H1 (cell line): ENCODE results near the gene DIAPH2. TPM values are rescaled to one million over a fixed set of nuclear protein-coding genes. Genes with fewer than 3 reads are reported as not detected.

Experiments
- CTCF ChIA-PET: fragments of 300-600 bp; sonication (Branson Sonifier 250); formaldehyde crosslinking; loops from one replicate; lab custom pipeline; 2021; ENCODE audit not compliant: partially characterized antibody; lab: Charles Lee
- POLR2A ChIA-PET: fragments of 300-600 bp; sonication (Branson Sonifier 250); formaldehyde crosslinking; loops from one replicate; lab custom pipeline; 2021; ENCODE audit warnings: inconsistent platforms; ENCODE audit not compliant: partially characterized antibody; lab: Charles Lee
- DNase-seq, 2 experiments: peaks; one replicate each; pipeline versions ENCODE4 v3.0.0 to v3.0.0-alpha.2; 2010 to 2022; ENCODE audit warnings: low spot score in 2 of 2, low read depth in 1 of 2, mixed read lengths in 1 of 2
- FAIRE-seq: peaks from 2 replicates; lab custom pipeline; 2011; peaks lifted over from hg19 to GRCh38; lab: Jason Lieb, UNC
- H2AFZ ChIP-seq: 2 replicates; pipeline ENCODE4 v1.8.1; 2012; ENCODE audit warnings: low read length, inconsistent platforms
- H2AK5ac ChIP-seq: 2 replicates; pipeline ENCODE4 v1.6.1; 2013; ENCODE audit warnings: low read depth, low read length
- H2BK120ac ChIP-seq: replicated peaks from 2 replicates; pipeline ENCODE3; 2013; ENCODE audit warnings: low read depth, low read length, inconsistent platforms
- H2BK12ac ChIP-seq: 2 replicates; pipeline ENCODE4 v1.6.1; 2013; ENCODE audit warnings: low read depth, low read length
- H2BK15ac ChIP-seq: 2 replicates; pipeline ENCODE4 v1.6.1; 2013; ENCODE audit warnings: low read length
- H2BK20ac ChIP-seq: 2 replicates; pipeline ENCODE4 v1.6.1; 2013; ENCODE audit warnings: low read length
- H2BK5ac ChIP-seq: 2 replicates; pipeline ENCODE4 v1.6.1; 2013; ENCODE audit warnings: low read depth, low read length
- H3K14ac ChIP-seq: 2 replicates; pipeline ENCODE4 v1.6.1; 2013; ENCODE audit warnings: inconsistent platforms; ENCODE audit not compliant: insufficient read length
- H3K18ac ChIP-seq: 2 replicates; pipeline ENCODE4 v1.6.1; 2013; ENCODE audit warnings: low read length; ENCODE audit errors: extremely low read depth
- H3K23ac ChIP-seq: 2 replicates; pipeline ENCODE4 v1.6.1; 2013; ENCODE audit warnings: inconsistent platforms; ENCODE audit not compliant: insufficient read length
- H3K23me2 ChIP-seq: 2 replicates; pipeline ENCODE4 v1.6.1; 2013; ENCODE audit warnings: low read depth, low read length
- H3K27ac ChIP-seq: 2 replicates; pipeline ENCODE4 v1.6.1; 2011; ENCODE audit warnings: low read depth, low read length, inconsistent platforms
- H3K27me3 ChIP-seq, 4 experiments: replicated peaks in 1 of 4; 1 replicate in 1 of 4; 2 replicates in 3 of 4; pipeline versions ENCODE4 v1.6.1 to v1.8.1; 2011 to 2013; ENCODE audit warnings: low read length in 3 of 4, mild to moderate bottlenecking in 3 of 4, inconsistent platforms in 2 of 4, mixed read lengths in 2 of 4, moderate library complexity in 1 of 4; ENCODE audit not compliant: control insufficient read depth in 3 of 4, insufficient read depth in 3 of 4; ENCODE audit errors: extremely low read depth in 1 of 4
- H3K36me3 ChIP-seq, 4 experiments: 2 replicates each; pipeline versions ENCODE4 v1.6.1 to v1.8.1; 2011 to 2013; ENCODE audit warnings: mild to moderate bottlenecking in 4 of 4, low read length in 3 of 4, moderate library complexity in 2 of 4, control low read depth in 1 of 4, inconsistent platforms in 1 of 4; ENCODE audit not compliant: insufficient read depth in 4 of 4, control insufficient read depth in 2 of 4
- H3K4ac ChIP-seq: replicated peaks from 2 replicates; pipeline ENCODE3; 2013; ENCODE audit warnings: low read length, low read depth, mixed read lengths, inconsistent platforms; ENCODE audit not compliant: insufficient read length
- H3K4me1 ChIP-seq, 4 experiments: replicated peaks in 1 of 4; 1 replicate in 1 of 4; 2 replicates in 3 of 4; pipeline versions ENCODE4 v1.6.1 to v1.8.1; 2011 to 2013; ENCODE audit warnings: low read length in 3 of 4, inconsistent platforms in 2 of 4, mixed read lengths in 1 of 4; ENCODE audit not compliant: insufficient read depth in 4 of 4, control insufficient read depth in 3 of 4
- H3K4me2 ChIP-seq, 2 experiments: 2 replicates each; pipeline versions ENCODE4 v1.6.1 to v1.8.1; 2011 to 2013; ENCODE audit warnings: low read depth in 2 of 2, low read length in 2 of 2, control low read depth in 1 of 2, inconsistent platforms in 1 of 2, mild to moderate bottlenecking in 1 of 2; ENCODE audit not compliant: insufficient read depth in 1 of 2
- H3K4me3 ChIP-seq, 4 experiments: fragments of 200-600, 300-600 bp in 1 of 4; sonication (generic), shearing (Covaris generic), sonication (Bioruptor Twin) in 1 of 4; 2 replicates each; pipeline versions ENCODE4 v1.5.1 to v1.8.1; 2011 to 2016; ENCODE audit warnings: low read length in 4 of 4, low read depth in 3 of 4, control low read depth in 2 of 4, inconsistent platforms in 2 of 4, mild to moderate bottlenecking in 2 of 4, mixed read lengths in 1 of 4, moderate library complexity in 1 of 4; ENCODE audit not compliant: insufficient read depth in 2 of 4; ENCODE audit errors: extremely low read depth in 1 of 4
- H3K56ac ChIP-seq: replicated peaks from 2 replicates; pipeline ENCODE3; 2013; ENCODE audit warnings: low read depth, mild to moderate bottlenecking, mixed read lengths, low read length, inconsistent platforms; ENCODE audit not compliant: insufficient read length
- H3K79me1 ChIP-seq: 2 replicates; pipeline ENCODE4 v1.6.1; 2013; ENCODE audit warnings: low read depth, low read length, control low read depth
- H3K79me2 ChIP-seq, 2 experiments: 2 replicates each; pipeline versions ENCODE4 v1.6.1 to v1.8.1; 2012 to 2013; ENCODE audit warnings: low read length in 2 of 2, mild to moderate bottlenecking in 2 of 2, inconsistent platforms in 1 of 2; ENCODE audit not compliant: insufficient read depth in 2 of 2, control insufficient read depth in 1 of 2
- H3K9ac ChIP-seq, 4 experiments: replicated peaks in 1 of 4; 1 replicate in 1 of 4; 2 replicates in 3 of 4; pipeline versions ENCODE4 v1.6.1 to v1.8.1; 2011 to 2013; ENCODE audit warnings: low read depth in 3 of 4, low read length in 3 of 4, control low read depth in 2 of 4, mild to moderate bottlenecking in 2 of 4, moderate library complexity in 2 of 4, inconsistent platforms in 1 of 4; ENCODE audit errors: extremely low read depth in 1 of 4
- H3K9me3 ChIP-seq, 2 experiments: 2 replicates each; pipeline versions ENCODE4 v1.6.1 to v1.8.1; 2012 to 2013; ENCODE audit warnings: mild to moderate bottlenecking in 2 of 2, moderate library complexity in 2 of 2, control low read depth in 1 of 2, inconsistent platforms in 1 of 2, low read depth in 1 of 2, low read length in 1 of 2, mixed read lengths in 1 of 2; ENCODE audit not compliant: insufficient read depth in 2 of 2
- H4K20me1 ChIP-seq, 2 experiments: replicated peaks in 1 of 2; 2 replicates each; pipeline versions ENCODE3 to v1.8.1; 2011 to 2013; ENCODE audit warnings: inconsistent platforms in 2 of 2, low read length in 2 of 2, mild to moderate bottlenecking in 1 of 2; ENCODE audit not compliant: insufficient read depth in 2 of 2, control insufficient read depth in 1 of 2
- H4K5ac ChIP-seq: 2 replicates; pipeline ENCODE4 v1.6.1; 2013; ENCODE audit warnings: low read length, low read depth, mixed read lengths, inconsistent platforms; ENCODE audit not compliant: insufficient read length
- H4K8ac ChIP-seq: 2 replicates; pipeline ENCODE4 v1.8.0; 2013; ENCODE audit warnings: mild to moderate bottlenecking, moderate library complexity, low read length, inconsistent platforms; ENCODE audit not compliant: insufficient read depth; ENCODE audit errors: extremely low read depth
- H4K91ac ChIP-seq: replicated peaks from 2 replicates; pipeline ENCODE3; 2013; ENCODE audit warnings: low read length, mixed read lengths, inconsistent platforms; ENCODE audit not compliant: insufficient read length
- ASH2L ChIP-seq: fragments of 200-600, 300-600 bp; sonication (generic); IDR thresholded peaks from one replicate; pipeline ENCODE4 v1.7.1; 2017; ENCODE audit warnings: low read length
- BACH1 ChIP-seq: IDR thresholded peaks from 2 replicates; pipeline ENCODE4 v1.6.1; 2012; ENCODE audit warnings: low read length, improper control_type of control experiment
- BCL11A ChIP-seq, 2 experiments: IDR thresholded peaks; one replicate each; pipeline ENCODE4 v1.6.1; 2011; ENCODE audit warnings: low read depth in 2 of 2, low read length in 2 of 2, mild to moderate bottlenecking in 2 of 2
- JUND ChIP-seq: IDR thresholded peaks from 2 replicates; pipeline ENCODE4 v1.6.1; 2011; ENCODE audit warnings: mild to moderate bottlenecking, improper control_type of control experiment, low read length
- KDM4A ChIP-seq: IDR thresholded peaks from one replicate; pipeline ENCODE4 v1.7.1; 2012; ENCODE audit warnings: low read depth, mild to moderate bottlenecking, moderate library complexity, low read length, inconsistent platforms; ENCODE audit not compliant: severe bottlenecking
- KDM5A ChIP-seq: fragments of 200-600 bp; IDR thresholded peaks from 2 replicates; pipeline ENCODE4 v1.7.1; 2012; ENCODE audit warnings: mild to moderate bottlenecking, low read length, inconsistent platforms, mixed read lengths
- MAX ChIP-seq: IDR thresholded peaks from 2 replicates; pipeline ENCODE4 v1.6.1; 2012; ENCODE audit warnings: inconsistent platforms
- NRF1 ChIP-seq: IDR thresholded peaks from 2 replicates; pipeline ENCODE4 v1.6.1; 2011; ENCODE audit warnings: mild to moderate bottlenecking, low read depth, low read length, improper control_type of control experiment
- POLR2AphosphoS5 ChIP-seq: IDR thresholded peaks from 2 replicates; pipeline ENCODE4 v1.6.1; 2011; ENCODE audit warnings: low read depth, low read length
- RAD21 ChIP-seq, 2 experiments: IDR thresholded peaks in 1 of 2; conservative IDR thresholded peaks in 1 of 2; 2 replicates each; pipeline ENCODE4 v1.6.1; 2011; ENCODE audit warnings: low read depth in 2 of 2, low read length in 2 of 2, improper control_type of control experiment in 1 of 2, inconsistent platforms in 1 of 2, mild to moderate bottlenecking in 1 of 2, moderate library complexity in 1 of 2
- SAP30 ChIP-seq: fragments of 300-600 bp; sonication (generic); IDR thresholded peaks from 2 replicates; pipeline ENCODE4 v1.7.1; 2012; ENCODE audit warnings: low read length, moderate library complexity, mild to moderate bottlenecking, inconsistent platforms; ENCODE audit not compliant: insufficient read depth, insufficient replicate concordance
- SP4 ChIP-seq: IDR thresholded peaks from 2 replicates; pipeline ENCODE4 v1.6.1; 2012; ENCODE audit warnings: low read length, inconsistent platforms
- SUZ12 ChIP-seq: fragments of 200-600 bp; sonication (generic); IDR thresholded peaks from 2 replicates; pipeline ENCODE4 v1.6.1; 2012; ENCODE audit warnings: mild to moderate bottlenecking, inconsistent platforms, low read length, moderate library complexity, mixed read lengths
- TAF7 ChIP-seq: optimal IDR thresholded peaks from 2 replicates; pipeline ENCODE3; 2011; ENCODE audit warnings: low read depth, mild to moderate bottlenecking, inconsistent platforms, low read length, moderate library complexity, borderline replicate concordance
- polyA plus RNA-seq, 7 experiments: library from polyadenylated mRNA; depleted of rRNA in 3 of 7; stranded (reverse) in 5 of 7; unstranded in 2 of 7; fragments of >200 nt in 5 of 7; fragments of 200-250 nt in 2 of 7; gene quantifications; 1 replicate in 5 of 7; 2 replicates in 1 of 7; 4 replicates in 1 of 7; pipeline versions ENCODE4 v1.2.1 to v1.2.3, GENCODE V29; 2011 to 2013; ENCODE audit warnings: missing spikeins in 2 of 7, mixed read lengths in 2 of 7
- total RNA-seq: library from RNA; stranded (reverse); fragmentation: NEBNext Ultra II Directional; extraction: Animal tissue kit (Norgen Biotek cat#: 25700); gene quantifications from 2 replicates; pipeline ENCODE4 v1.2.1, GENCODE V29; 2021

The DIAPH2 gene
- total and polyA plus RNA-seq, 2 of the 8 experiments (the other 6 are each of a cell fraction or from before 2014, with no cell fraction given): 4.4 to 24.3 TPM

GRCh38 chrX:97065066-97065465 lies 380.4 kb downstream of the DIAPH2 start (continued):
- TF ChIP-seq SP4: no peak
- no peak for TF ChIP-seq BACH1

GRCh38 chrX:97065973-97066372 lies 381.3 kb downstream of the DIAPH2 start:
- H3K23me2 ChIP-seq: no peaks in the 10 kb centered on the region
- no peak overlapping the region for H3K14ac ChIP-seq
- CTCF ChIA-PET: no interaction called here
- DNase-seq (no peak), FAIRE-seq (no peak)
- POLR2A ChIA-PET: no interaction called here
- no peak overlapping the region for H4K8ac ChIP-seq
- H4K20me1 ChIP-seq: no peaks in the 10 kb centered on the region
- no peak overlapping the region for H3K9ac ChIP-seq
- H3K4ac ChIP-seq: no peak overlapping the region
- no peak overlapping the region for H3K18ac ChIP-seq
- H3K27me3 ChIP-seq: no peaks in the 10 kb centered on the region
- no peak overlapping the region for H3K23ac ChIP-seq
- no peak overlapping the region for H2BK15ac ChIP-seq
- no peaks in the 10 kb centered on the region for H3K79me1 ChIP-seq
- H4K91ac ChIP-seq: no peak overlapping the region
- no peak overlapping the region for H2AFZ ChIP-seq
- H3K4me1 ChIP-seq: no peaks in the 10 kb centered on the region
- no peak overlapping the region for H4K5ac ChIP-seq
- no peak overlapping the region for H3K27ac ChIP-seq
- no peak overlapping the region for H2BK120ac ChIP-seq
- no peak overlapping the region for H3K56ac ChIP-seq
- H3K36me3 ChIP-seq: no peaks in the 10 kb centered on the region
- no peak overlapping the region for H2BK20ac ChIP-seq
- no peak overlapping the region for H2BK12ac ChIP-seq
- H3K9me3 ChIP-seq: no peaks in the 10 kb centered on the region
- H3K79me2 ChIP-seq: no peaks in the 10 kb centered on the region
- H2AK5ac ChIP-seq: no peak overlapping the region
- no peak overlapping the region for H2BK5ac ChIP-seq
- no peak overlapping the region for H3K4me3 ChIP-seq
- H3K4me2 ChIP-seq: no peak overlapping the region
- TF ChIP-seq SUZ12 (no peak), RAD21 (IDR thresholded peaks at IDR 0.05 in 1 of 2, conservative IDR thresholded peaks at IDR 0.05 in 1 of 2; ENCODE audit: low read depth in 2 of 2, low read length in 2 of 2) (no peak), MAX (no peak), JUND (no peak), NRF1 (no peak), POLR2AphosphoS5 (no peak), SAP30 (no peak), KDM4A (no peak), TAF7 (no peak), KDM5A (no peak), BCL11A (IDR thresholded peaks at IDR 0.05; ENCODE audit: low read depth in 2 of 2, low read length in 2 of 2) (no peak), ASH2L (no peak)
